Measurements from ENCODE around the gene FBXL7.
A peak's percentile ranks its signal among the peaks of the same experiment; 100 is the strongest.

FBXL7 gene

DNA sequence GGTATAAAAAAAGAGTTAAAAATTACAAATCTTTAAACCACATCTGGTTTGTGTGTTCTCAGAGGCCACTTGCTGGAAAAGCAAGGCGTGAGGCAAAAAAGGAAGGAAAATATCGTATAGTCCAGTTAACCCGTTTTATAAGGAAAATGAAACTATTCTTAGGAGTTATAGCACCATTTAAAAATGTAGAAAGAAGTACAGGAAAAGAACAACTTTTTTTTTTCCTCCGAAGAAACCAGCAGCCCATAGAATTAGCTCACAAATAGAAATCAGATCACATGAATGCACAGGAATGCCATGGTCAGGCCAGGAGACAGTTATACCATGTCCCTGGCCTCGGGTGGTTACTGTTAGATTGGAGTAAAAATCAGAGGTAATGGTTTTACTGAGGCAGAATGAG, 241.6 kb downstream of the FBXL7 start:
- CTCF ChIA-PET = interaction anchor here (1.0 to 1.1 kb wide), 2 partner anchors 10 to 36 kb away, joined by 3 read pairs; no protein-coding TSS in a partner anchor
- POLR2A ChIA-PET = no interaction called here
- no peak overlapping the region for H3K4me3 ChIP-seq (ENCODE audit: low read depth, low read length)

DNA sequence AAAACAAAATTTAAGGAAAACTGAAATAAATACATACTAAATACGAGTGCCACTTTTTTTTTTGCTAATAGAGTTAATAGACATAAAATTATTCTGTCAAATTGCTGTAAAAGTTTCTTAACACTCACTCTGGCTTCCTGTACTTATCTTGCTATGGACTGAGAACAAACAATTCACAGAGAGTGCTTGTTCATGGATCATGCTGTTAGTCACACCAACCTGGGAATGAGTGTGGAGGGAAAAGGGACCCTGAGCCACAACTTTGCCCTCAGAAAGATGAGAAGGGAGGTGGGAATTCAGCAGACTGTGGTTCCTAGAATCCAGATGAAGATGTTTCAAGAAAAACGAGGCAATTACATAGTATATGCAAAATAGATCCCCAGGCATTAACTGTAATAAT, 246.9 kb downstream of the FBXL7 start:
- POLR2A ChIA-PET = no interaction called here
- CTCF ChIA-PET = interaction anchor here (1.5 kb wide), 1 partner anchor 248 kb away, joined by 4 read pairs; no protein-coding TSS in a partner anchor
- H3K4me3 ChIP-seq (ENCODE audit: low read depth, low read length) = no peak overlapping the region
- TF ChIP-seq, protein P1, sequence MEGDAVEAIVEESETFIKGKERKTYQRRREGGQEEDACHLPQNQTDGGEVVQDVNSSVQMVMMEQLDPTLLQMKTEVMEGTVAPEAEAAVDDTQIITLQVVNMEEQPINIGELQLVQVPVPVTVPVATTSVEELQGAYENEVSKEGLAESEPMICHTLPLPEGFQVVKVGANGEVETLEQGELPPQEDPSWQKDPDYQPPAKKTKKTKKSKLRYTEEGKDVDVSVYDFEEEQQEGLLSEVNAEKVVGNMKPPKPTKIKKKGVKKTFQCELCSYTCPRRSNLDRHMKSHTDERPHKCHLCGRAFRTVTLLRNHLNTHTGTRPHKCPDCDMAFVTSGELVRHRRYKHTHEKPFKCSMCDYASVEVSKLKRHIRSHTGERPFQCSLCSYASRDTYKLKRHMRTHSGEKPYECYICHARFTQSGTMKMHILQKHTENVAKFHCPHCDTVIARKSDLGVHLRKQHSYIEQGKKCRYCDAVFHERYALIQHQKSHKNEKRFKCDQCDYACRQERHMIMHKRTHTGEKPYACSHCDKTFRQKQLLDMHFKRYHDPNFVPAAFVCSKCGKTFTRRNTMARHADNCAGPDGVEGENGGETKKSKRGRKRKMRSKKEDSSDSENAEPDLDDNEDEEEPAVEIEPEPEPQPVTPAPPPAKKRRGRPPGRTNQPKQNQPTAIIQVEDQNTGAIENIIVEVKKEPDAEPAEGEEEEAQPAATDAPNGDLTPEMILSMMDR (IDR thresholded peaks at IDR 0.05; ENCODE audit: insufficient read depth, low read length, missing control alignments) = no peak
- no peak for DNase-seq (ENCODE audit: low read depth, low spot score)

More for the DNA sequence above, 241.6 kb downstream of the FBXL7 start:
- no peak for DNase-seq (ENCODE audit: low read depth, low spot score)
- TF ChIP-seq, protein P1 (IDR thresholded peaks at IDR 0.05; ENCODE audit: insufficient read depth, low read length, missing control alignments) = no peak

DNA sequence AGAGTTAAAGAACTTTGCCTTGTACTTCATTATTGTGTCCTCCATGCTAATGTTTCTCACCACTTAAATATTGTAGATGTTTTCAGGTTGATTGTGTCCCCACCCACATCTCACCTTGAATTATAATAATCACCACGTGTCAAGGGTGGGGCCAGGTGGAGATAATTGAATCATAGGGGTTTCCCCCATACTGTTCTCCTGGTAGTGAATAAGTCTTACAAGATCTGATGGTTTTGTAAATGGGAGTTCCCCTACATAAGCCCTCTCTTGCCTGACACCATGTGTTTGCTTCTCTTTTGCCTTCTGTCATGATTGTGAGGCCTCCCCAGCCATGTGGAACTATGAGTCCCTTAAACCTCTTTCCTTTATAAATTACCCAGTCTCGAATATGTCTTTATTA, 248.3 kb downstream of the FBXL7 start:
- POLR2A ChIA-PET = no interaction called here
- H3K4me3 ChIP-seq (ENCODE audit: low read depth, low read length) = no peak overlapping the region
- CTCF ChIA-PET = interaction anchor here (1.5 kb wide), 1 partner anchor 246 kb away, joined by 4 read pairs; no protein-coding TSS in a partner anchor
- TF ChIP-seq, protein P1 (IDR thresholded peaks at IDR 0.05; ENCODE audit: insufficient read depth, low read length, missing control alignments) = no peak
- no peak for DNase-seq (ENCODE audit: low read depth, low spot score)

DNA sequence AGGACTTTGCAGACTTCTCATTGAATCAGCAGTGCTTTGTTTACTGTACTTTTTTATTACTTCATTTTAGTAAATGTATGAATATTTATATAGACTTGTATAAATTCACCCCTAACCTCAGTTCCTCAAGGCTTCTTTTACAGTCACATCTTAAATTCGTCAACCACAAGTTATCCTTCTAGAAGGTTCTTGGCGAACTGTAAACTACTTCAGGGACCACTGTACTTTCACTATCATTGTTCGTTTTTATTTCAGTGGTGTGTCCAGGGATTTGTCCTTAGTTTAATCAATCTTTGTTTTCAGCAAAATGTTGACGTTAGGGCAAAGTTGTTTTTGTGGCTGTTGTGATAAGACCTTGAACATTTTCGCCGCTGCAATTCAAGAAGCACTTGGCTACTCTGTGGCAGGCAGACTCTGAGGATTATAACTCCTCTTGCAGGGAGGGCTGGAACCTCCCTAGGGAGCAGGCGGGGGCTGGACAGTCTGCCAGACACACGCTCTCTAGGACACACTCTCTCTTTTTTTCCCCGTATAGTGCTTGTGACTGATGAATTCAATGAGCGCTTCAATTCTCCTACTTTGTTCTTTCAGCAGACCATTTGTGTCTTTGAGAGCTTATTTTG, 252.8 kb downstream of the FBXL7 start:
- no peak for DNase-seq (ENCODE audit: low read depth, low spot score)
- TF ChIP-seq, protein P1 (IDR thresholded peaks at IDR 0.05; ENCODE audit: insufficient read depth, low read length, missing control alignments) = no peak
- H3K4me3 ChIP-seq (ENCODE audit: low read depth, low read length) = no peak overlapping the region
- CTCF ChIA-PET = no interaction called here
- POLR2A ChIA-PET = no interaction called here

DNA sequence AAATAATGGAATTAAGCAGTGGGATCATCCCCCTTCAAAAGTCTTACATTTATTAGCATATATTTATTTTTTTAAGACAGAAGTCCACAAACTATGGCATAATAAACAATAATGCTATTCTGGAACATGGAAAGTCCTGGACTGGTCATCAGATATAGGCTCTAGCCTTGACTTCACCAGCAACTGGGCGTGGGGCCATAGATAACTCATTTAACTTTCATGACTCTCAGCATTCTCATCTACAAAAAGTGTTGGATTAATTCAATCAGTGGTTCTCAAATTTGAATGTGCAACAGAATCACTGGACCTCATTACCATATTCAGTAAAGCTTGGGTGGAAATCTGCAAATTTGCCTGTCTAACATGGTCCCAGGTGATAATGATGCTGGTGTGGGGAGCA, 253.8 kb downstream of the FBXL7 start:
- CTCF ChIA-PET = no interaction called here
- no peak overlapping the region for H3K4me3 ChIP-seq (ENCODE audit: low read depth, low read length)
- TF ChIP-seq, protein P1 (IDR thresholded peaks at IDR 0.05; ENCODE audit: insufficient read depth, low read length, missing control alignments) = no peak
- POLR2A ChIA-PET = no interaction called here
- DNase-seq (ENCODE audit: low read depth, low spot score) = no peak

DNA sequence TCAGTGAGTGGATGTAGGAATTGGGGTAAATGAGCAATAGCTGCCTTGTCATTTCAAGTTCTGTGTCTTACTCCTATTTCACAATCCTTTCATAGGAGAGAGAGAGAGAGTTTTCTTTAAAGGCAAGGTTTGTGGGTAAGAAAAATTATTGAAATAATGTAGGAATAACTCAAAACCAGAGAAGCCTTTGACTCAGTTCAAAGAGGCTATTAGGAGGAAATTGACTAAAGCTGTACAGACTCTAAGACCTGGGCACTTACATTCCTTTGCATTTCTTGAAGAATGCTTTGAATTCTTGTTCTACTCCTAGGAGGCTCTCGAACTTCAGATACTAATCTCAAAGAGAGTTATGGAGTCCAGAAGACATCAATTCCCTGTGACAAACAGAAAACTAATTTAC, 257.1 kb downstream of the FBXL7 start:
- no peak overlapping the region for H3K4me3 ChIP-seq (ENCODE audit: low read depth, low read length)
- DNase-seq (ENCODE audit: low read depth, low spot score) = peak; percentile 71
- POLR2A ChIA-PET = interaction anchor here (0.6 to 1.5 kb wide), 3 partner anchors 137 to 257 kb away, joined by 3 to 7 read pairs (median 3); partner anchors contain the start of gene FBXL7
- CTCF ChIA-PET = no interaction called here
- TF ChIP-seq, protein P1 (IDR thresholded peaks at IDR 0.05; ENCODE audit: insufficient read depth, low read length, missing control alignments) = no peak
